ENCODE results near the gene ATP8B4.
"Not testable (repeated sequence)": the region's sequence is repeated elsewhere in the genome, so short reads cannot be mapped to it uniquely, and the experiment has no call there.

The ATP8B4 gene

GRCh38 chr15:50119063-50120040 lies at the start of gene ATP8B4:
TSS of gene ATP8B4 (minus strand) at chr15:50119233. CDS start at chr15:50106966, 12,267 bp downstream.
- DNase-seq (ENCODE audit: low read depth) = no peak

GRCh38 chr15:50168379-50168778 lies 49.3 kb upstream of the ATP8B4 start:
- no peak for DNase-seq (ENCODE audit: low read depth)

GRCh38 chr15:50167110-50167509 lies 48.1 kb upstream of the ATP8B4 start:
- DNase-seq (ENCODE audit: low read depth) = no peak

- DNase-seq (ENCODE audit: low read depth) = no peak
Observed at GRCh38 chr15:50166216-50166615, 47.2 kb upstream of the ATP8B4 start.

GRCh38 chr15:50164458-50164857 lies 45.4 kb upstream of the ATP8B4 start:
- no peak for DNase-seq (ENCODE audit: low read depth)

- no peak for DNase-seq (ENCODE audit: low read depth)
Observed at GRCh38 chr15:50163719-50164410, 44.8 kb upstream of the ATP8B4 start.

- DNase-seq (ENCODE audit: low read depth) = no peak
Observed at GRCh38 chr15:50162969-50163718, 44.1 kb upstream of the ATP8B4 start.

GRCh38 chr15:50158236-50158635 lies 39.2 kb upstream of the ATP8B4 start:
- not testable (repeated sequence) for DNase-seq (ENCODE audit: low read depth)

- no peak for DNase-seq (ENCODE audit: low read depth)
Observed at GRCh38 chr15:50151476-50151875, 32.4 kb upstream of the ATP8B4 start.

GRCh38 chr15:50150851-50151250 lies 31.8 kb upstream of the ATP8B4 start:
- DNase-seq (ENCODE audit: low read depth) = no peak

- DNase-seq (ENCODE audit: low read depth) = no peak
Observed at GRCh38 chr15:50150349-50150748, 31.3 kb upstream of the ATP8B4 start.

GRCh38 chr15:50149090-50149489 lies 30.1 kb upstream of the ATP8B4 start:
- DNase-seq (ENCODE audit: low read depth) = no peak

GRCh38 chr15:50148362-50148963 lies 29.4 kb upstream of the ATP8B4 start:
- DNase-seq (ENCODE audit: low read depth) = no peak

GRCh38 chr15:50146632-50147031 lies 27.6 kb upstream of the ATP8B4 start:
- DNase-seq (ENCODE audit: low read depth) = no peak

GRCh38 chr15:50145451-50145872 lies 26.4 kb upstream of the ATP8B4 start:
- DNase-seq (ENCODE audit: low read depth) = peak; percentile 67

- DNase-seq (ENCODE audit: low read depth) = no peak
Observed at GRCh38 chr15:50144341-50145120, 25.5 kb upstream of the ATP8B4 start.

GRCh38 chr15:50143255-50143860 lies 24.3 kb upstream of the ATP8B4 start:
- no peak for DNase-seq (ENCODE audit: low read depth)

GRCh38 chr15:50141856-50142255 lies 22.8 kb upstream of the ATP8B4 start:
- no peak for DNase-seq (ENCODE audit: low read depth)

GRCh38 chr15:50140983-50141382 lies 21.9 kb upstream of the ATP8B4 start:
- no peak for DNase-seq (ENCODE audit: low read depth)

GRCh38 chr15:50140098-50140497 lies 21.1 kb upstream of the ATP8B4 start:
- no peak for DNase-seq (ENCODE audit: low read depth)

- no peak for DNase-seq (ENCODE audit: low read depth)
Observed at GRCh38 chr15:50138391-50138790, 19.4 kb upstream of the ATP8B4 start.

Measured in stromal cell of bone marrow (primary cell).